ENCODE results near the gene HENMT1. TPM values are rescaled to one million over a fixed set of nuclear protein-coding genes. Genes with fewer than 3 reads are reported as not detected.

HENMT1 gene
- total RNA-seq, 6 experiments from 2014 or later: 0.18 to 1.2 (median 0.70) TPM

DNA sequence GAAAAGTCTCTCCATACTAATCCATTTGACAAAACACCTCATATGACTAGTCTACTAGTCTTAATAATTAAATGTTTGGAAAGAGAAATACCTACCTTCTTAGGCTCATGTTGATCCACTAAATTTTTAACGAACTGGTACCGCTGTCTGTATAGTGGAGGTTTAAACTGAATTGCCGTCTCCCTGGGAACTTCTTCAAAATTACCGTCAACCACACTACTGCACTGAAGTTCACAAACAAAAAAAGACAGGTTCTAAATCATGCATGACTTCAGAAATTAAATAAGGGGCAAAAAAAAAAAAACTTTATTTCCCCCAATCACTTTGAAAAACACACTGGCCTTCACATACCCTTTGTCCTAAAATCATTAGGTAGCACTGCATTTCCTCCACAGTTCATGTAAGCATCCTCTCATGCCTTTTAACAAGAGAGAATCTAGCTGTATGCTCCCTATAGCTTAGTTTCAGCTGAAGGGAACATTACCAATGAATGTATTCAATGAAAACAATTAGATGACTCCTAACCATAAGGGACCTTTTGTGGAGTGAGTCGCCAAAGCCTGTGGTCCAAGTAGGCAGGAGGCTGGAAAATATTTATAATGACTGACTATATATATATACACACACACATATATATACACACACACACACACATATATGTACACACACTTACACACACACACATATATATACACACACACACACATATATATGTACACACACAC is 3.4 kb downstream of the HENMT1 start:
- Histone ChIP-seq H3K4me1 (no peaks in the 10 kb centered on the region), H3K27me3 (no peaks in the 10 kb centered on the region), H3K27ac (no peak overlapping the region), H3K4me3 (no peak overlapping the region), H3K36me3 (no peaks in the 10 kb centered on the region), H3K9me3 (no peaks in the 10 kb centered on the region)
- no peak for ATAC-seq
- no peak for DNase-seq
- intact Hi-C loops (cut with DNase I): no loop called here
- TF ChIP-seq, protein P1, sequence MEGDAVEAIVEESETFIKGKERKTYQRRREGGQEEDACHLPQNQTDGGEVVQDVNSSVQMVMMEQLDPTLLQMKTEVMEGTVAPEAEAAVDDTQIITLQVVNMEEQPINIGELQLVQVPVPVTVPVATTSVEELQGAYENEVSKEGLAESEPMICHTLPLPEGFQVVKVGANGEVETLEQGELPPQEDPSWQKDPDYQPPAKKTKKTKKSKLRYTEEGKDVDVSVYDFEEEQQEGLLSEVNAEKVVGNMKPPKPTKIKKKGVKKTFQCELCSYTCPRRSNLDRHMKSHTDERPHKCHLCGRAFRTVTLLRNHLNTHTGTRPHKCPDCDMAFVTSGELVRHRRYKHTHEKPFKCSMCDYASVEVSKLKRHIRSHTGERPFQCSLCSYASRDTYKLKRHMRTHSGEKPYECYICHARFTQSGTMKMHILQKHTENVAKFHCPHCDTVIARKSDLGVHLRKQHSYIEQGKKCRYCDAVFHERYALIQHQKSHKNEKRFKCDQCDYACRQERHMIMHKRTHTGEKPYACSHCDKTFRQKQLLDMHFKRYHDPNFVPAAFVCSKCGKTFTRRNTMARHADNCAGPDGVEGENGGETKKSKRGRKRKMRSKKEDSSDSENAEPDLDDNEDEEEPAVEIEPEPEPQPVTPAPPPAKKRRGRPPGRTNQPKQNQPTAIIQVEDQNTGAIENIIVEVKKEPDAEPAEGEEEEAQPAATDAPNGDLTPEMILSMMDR (IDR thresholded peaks at IDR 0.05): no peak
- no peak for TF ChIP-seq POLR2A (IDR thresholded peaks at IDR 0.05)
- WGBS (ENCODE audit: insufficient coverage, low coverage, low lambda C conversion rate, missing lambda C conversion rate): 67% methylated on average over 5 of the region's 5 CpGs

DNA sequence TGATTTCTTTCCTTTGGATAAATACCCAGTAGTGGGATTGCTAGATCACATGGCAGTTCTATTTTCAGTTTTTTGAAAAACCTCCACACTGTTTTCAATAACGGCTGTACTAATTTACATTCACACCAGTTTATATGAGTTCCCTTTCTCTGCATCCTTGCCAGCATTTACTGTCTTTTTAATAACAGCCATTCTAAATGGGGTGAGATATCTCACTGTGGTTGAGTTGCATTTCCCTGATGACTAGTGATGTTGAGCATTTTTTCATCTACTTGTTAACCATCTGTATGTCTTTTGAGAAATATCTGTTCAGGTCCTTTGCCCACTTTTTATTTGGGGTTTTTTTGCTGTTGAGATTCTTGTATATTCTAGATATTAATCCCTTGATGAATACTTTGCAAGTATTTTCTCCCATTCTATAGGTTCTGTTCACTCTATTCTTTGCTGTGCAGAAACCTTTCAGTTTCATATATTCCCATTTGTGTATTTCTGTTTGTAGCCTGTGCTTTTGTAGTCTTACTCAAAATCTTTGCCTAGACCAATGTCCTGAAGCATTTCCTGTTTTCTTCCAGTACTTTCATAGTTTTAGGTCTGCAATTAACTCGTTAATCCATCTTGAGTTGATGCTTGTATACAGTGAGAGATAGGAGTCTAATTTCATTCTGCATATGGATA is 7.3 kb downstream of the HENMT1 start:
- Histone ChIP-seq H3K9me3 (no peaks in the 10 kb centered on the region), H3K4me1 (no peaks in the 10 kb centered on the region), H3K36me3 (no peaks in the 10 kb centered on the region), H3K27ac (no peak overlapping the region), H3K27me3 (no peaks in the 10 kb centered on the region), H3K4me3 (no peak overlapping the region)
- WGBS (ENCODE audit: insufficient coverage, low coverage, low lambda C conversion rate, missing lambda C conversion rate): 34% methylated on average over 2 of the region's 2 CpGs
- DNase-seq (no peak), ATAC-seq (no peak)
- intact Hi-C loops (cut with DNase I): no loop called here
- TF ChIP-seq, protein P1 (IDR thresholded peaks at IDR 0.05): no peak
- TF ChIP-seq POLR2A (IDR thresholded peaks at IDR 0.05): no peak

DNA sequence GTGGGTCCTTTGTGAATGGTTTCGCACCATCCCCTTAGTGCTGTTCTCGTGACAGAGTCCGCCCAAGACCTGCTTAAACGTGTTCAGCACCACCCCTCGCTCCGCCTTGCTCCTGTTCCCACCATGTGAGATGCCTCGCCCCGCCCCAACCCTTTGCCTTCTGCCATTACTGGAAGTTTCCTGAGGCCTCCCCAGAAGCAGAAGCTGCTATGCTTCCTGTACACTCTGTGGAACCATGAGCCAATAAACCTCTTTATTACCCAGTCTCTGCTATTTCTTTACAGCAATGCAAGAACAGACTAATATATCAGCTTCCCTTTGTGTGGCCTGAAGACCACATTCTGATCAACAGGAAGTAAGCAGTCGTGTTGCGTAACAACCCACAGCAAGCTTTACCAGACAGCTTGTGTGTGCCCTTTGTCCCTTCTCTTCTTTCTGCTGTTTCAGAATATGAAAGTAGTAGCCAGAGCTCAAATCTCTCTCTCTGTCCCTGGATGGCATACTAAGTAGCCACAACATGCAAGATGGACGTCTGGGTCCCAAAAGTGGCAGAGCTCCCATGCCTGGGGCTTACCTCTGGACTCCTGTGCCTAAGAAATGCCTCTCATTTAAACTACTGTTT is 14.1 kb downstream of the HENMT1 start:
- H3K4me3 ChIP-seq: no peak overlapping the region
- peak; percentile 59 for TF ChIP-seq POLR2A (IDR thresholded peaks at IDR 0.05)
- TF ChIP-seq, protein P1 (IDR thresholded peaks at IDR 0.05): no peak
- intact Hi-C loops (cut with DNase I): no loop called here
- H3K9me3 ChIP-seq: no peaks in the 10 kb centered on the region
- ATAC-seq (peak; percentile 91 to 95 (median 94)), DNase-seq (peak; percentile 77 to 87 (median 82))
- H3K4me1 ChIP-seq: peaks cover 0 to 12% (median 6%) of the 10 kb centered on the region in 4 donors
- 16% methylated on average over 4 of the region's 11 CpGs for WGBS (ENCODE audit: insufficient coverage, low coverage, low lambda C conversion rate, missing lambda C conversion rate)
- H3K27ac ChIP-seq: peak overlapping the region; percentile 60 to 74 (median 72)
- no peaks in the 10 kb centered on the region for H3K27me3 ChIP-seq
- no peaks in the 10 kb centered on the region for H3K36me3 ChIP-seq

DNA sequence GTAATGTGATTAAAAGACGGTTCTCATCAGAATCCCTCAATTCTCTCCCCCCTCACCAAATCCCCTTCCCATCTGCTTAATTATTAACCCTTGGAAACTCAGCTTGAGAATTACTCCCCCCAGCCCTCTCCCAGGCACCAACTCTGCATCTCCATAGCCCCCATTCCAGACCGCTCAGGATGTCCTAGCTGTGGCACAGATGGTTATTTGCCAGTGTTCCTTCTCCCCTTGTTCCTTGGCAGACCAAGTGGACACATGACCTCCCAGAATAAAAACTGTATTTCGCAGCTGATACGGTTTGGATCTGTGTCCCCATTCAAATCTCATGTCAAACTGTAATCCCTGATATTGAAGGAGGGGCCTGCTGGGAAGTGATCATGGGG is 14.6 kb downstream of the HENMT1 start:
- ATAC-seq (no peak), DNase-seq (no peak)
- H3K27me3 ChIP-seq: no peaks in the 10 kb centered on the region
- no peaks in the 10 kb centered on the region for H3K36me3 ChIP-seq
- H3K9me3 ChIP-seq: no peaks in the 10 kb centered on the region
- WGBS (ENCODE audit: insufficient coverage, low coverage, low lambda C conversion rate, missing lambda C conversion rate): 70% methylated on average over 3 of the region's 4 CpGs
- TF ChIP-seq, protein P1 (IDR thresholded peaks at IDR 0.05): no peak
- TF ChIP-seq POLR2A (IDR thresholded peaks at IDR 0.05): no peak
- H3K4me3 ChIP-seq: no peak overlapping the region
- peak overlapping the region; percentile 60 to 74 (median 72) for H3K27ac ChIP-seq
- intact Hi-C loops (cut with DNase I): no loop called here
- peaks cover 0 to 12% (median 6%) of the 10 kb centered on the region in 4 donors for H3K4me1 ChIP-seq
